C1 segment of cervical spinal cord (tissue), 14 donors: Measurements from ENCODE around the gene DOC2B.
"Not testable (repeated sequence)": the region's sequence is repeated elsewhere in the genome, so short reads cannot be mapped to it uniquely, and the experiment has no call there.

Source experiments
- DNase-seq, 14 donors: peaks; one replicate each; lab custom pipeline; 2025; lab: John Stamatoyannopoulos, UW

The DOC2B gene

GRCh38 chr17:213286-214105 is 32.0 kb upstream of the DOC2B start:
- DNase-seq, result no peak

- DNase-seq, result no peak
Measured at GRCh38 chr17:210402-210801, 29.0 kb upstream of the DOC2B start.

- DNase-seq, result no peak
Measured at GRCh38 chr17:208429-208828, 27.0 kb upstream of the DOC2B start.

- DNase-seq, result no peak
Measured at GRCh38 chr17:207775-208174, 26.3 kb upstream of the DOC2B start.

GRCh38 chr17:206941-207560 is 25.6 kb upstream of the DOC2B start:
- peak in 1 of 14 donors; percentile 59 for DNase-seq

GRCh38 chr17:206484-206883 is 25.0 kb upstream of the DOC2B start:
- DNase-seq, result not testable (repeated sequence)

- DNase-seq, result no peak
Measured at GRCh38 chr17:205817-206216, 24.4 kb upstream of the DOC2B start.

GRCh38 chr17:205148-205669 is 23.8 kb upstream of the DOC2B start:
- DNase-seq, result peak in 1 of 14 donors; percentile 54

- DNase-seq, result no peak
Measured at GRCh38 chr17:204427-205147, 23.1 kb upstream of the DOC2B start.

- DNase-seq, result no peak
Measured at GRCh38 chr17:202501-202951, 21.1 kb upstream of the DOC2B start.

GRCh38 chr17:201736-202135 is 20.3 kb upstream of the DOC2B start:
- DNase-seq, result not testable (repeated sequence)

- not testable (repeated sequence) for DNase-seq
Measured at GRCh38 chr17:201257-201656, 19.8 kb upstream of the DOC2B start.

GRCh38 chr17:200586-200985 is 19.1 kb upstream of the DOC2B start:
- DNase-seq, result no peak

- no peak for DNase-seq
Measured at GRCh38 chr17:199806-200545, 18.5 kb upstream of the DOC2B start.

- peak in 1 of 14 donors; percentile 28 for DNase-seq
Measured at GRCh38 chr17:199191-199604, 17.7 kb upstream of the DOC2B start.

GRCh38 chr17:198225-198624 is 16.8 kb upstream of the DOC2B start:
- not testable (repeated sequence) for DNase-seq

- DNase-seq, result no peak
Measured at GRCh38 chr17:197352-197751, 15.9 kb upstream of the DOC2B start.

GRCh38 chr17:194828-195602 is 13.6 kb upstream of the DOC2B start:
- DNase-seq, result no peak

- DNase-seq, result peak in 6 of 14 donors; percentile 6 to 38 (median 16)
Measured at GRCh38 chr17:193841-194806, 12.7 kb upstream of the DOC2B start.
